Activated CD4-positive, alpha-beta T cell treated with anti-CD3 and anti-CD28 coated beads for 48 hours (primary cell): Measurements from ENCODE around the gene EIPR1.

Experiments
- DNase-seq: peaks from one replicate; pipeline ENCODE4 v3.0.0-alpha.2; 2020

The EIPR1 gene

GRCh38 chr2:3139906-3140305 lies 237.7 kb downstream of the EIPR1 start:
- DNase-seq, result no peak
